Coronary artery (tissue), 2 donors: ENCODE data around the gene CD244.
"Not testable (repeated sequence)": the region's sequence is repeated elsewhere in the genome, so short reads cannot be mapped to it uniquely, and the experiment has no call there.

Experiments used
- DNase-seq: peaks from one replicate; pipeline ENCODE4 v3.0.0-alpha.2; 2017; ENCODE audit warnings: low spot score
- H3K27ac ChIP-seq, 2 donors: fragments of 200-600 bp; sonication (generic); one replicate each; pipeline ENCODE4 v1.5.1; 2016 to 2019
- H3K4me3 ChIP-seq: fragments of 200-600 bp; sonication (generic); 2 replicates; pipeline ENCODE4 v1.5.1; 2016; ENCODE audit warnings: mild to moderate bottlenecking, moderate library complexity
- TF ChIP-seq, protein P1 (sequence below): fragments of 200-600 bp; sonication (generic); IDR thresholded peaks from one replicate; pipeline ENCODE4 v1.5.1; 2019; ENCODE audit warnings: antibody characterized with exemption

Gene CD244

DNA sequence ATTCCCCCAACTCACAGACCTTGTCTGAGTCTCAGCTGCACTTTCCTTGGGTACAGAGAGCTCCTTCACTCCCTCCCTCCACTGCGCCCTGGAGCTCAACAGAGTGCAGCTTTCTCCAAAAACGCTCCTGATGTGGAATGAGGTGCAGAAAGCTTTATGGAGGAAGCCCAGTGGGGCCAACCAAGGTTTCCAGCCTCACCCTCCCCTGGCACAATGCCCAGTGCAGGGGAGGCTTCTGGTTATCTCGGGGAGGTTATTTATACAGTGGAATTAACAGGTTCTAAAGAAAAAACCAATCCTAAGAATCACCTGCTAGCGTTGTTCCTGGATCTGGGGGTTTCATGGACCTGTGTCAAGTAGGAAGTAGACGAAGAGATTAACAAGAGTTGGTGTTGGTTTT is 22.4 kb upstream of the CD244 start, which contains the start of gene ITLN1:
Gene ITLN1, minus strand, starts transcription at position 139 of the 400 bp plus-strand sequence. CDS start 303 bp downstream, outside the sequence.
- Histone ChIP-seq H3K4me3 (no peak within 1 kb of the TSS), H3K27ac (no peak within 1 kb of the TSS)
- no peak for DNase-seq
- TF ChIP-seq, protein P1, sequence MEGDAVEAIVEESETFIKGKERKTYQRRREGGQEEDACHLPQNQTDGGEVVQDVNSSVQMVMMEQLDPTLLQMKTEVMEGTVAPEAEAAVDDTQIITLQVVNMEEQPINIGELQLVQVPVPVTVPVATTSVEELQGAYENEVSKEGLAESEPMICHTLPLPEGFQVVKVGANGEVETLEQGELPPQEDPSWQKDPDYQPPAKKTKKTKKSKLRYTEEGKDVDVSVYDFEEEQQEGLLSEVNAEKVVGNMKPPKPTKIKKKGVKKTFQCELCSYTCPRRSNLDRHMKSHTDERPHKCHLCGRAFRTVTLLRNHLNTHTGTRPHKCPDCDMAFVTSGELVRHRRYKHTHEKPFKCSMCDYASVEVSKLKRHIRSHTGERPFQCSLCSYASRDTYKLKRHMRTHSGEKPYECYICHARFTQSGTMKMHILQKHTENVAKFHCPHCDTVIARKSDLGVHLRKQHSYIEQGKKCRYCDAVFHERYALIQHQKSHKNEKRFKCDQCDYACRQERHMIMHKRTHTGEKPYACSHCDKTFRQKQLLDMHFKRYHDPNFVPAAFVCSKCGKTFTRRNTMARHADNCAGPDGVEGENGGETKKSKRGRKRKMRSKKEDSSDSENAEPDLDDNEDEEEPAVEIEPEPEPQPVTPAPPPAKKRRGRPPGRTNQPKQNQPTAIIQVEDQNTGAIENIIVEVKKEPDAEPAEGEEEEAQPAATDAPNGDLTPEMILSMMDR, result no peak

DNA sequence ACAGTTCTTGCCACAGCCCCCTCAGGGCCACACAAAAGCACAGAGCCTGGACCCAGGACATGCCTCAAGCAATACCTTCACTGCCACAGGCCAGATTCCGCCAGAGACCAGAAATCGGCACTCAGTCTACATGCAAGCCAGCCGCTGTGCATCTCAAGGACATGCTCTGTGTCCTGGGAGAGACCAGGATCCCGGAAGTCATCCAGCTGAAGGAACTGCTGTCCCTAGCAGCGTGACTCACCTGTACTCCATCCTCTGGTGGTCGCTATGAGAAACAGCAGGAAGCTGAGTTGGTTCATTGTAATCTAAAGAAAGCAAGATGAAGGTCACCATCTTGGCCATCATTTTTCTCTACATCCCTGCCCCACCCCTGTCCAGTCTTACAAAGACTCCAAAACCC is 21.9 kb upstream of the CD244 start:
- no peak overlapping the region for H3K27ac ChIP-seq
- no peak overlapping the region for H3K4me3 ChIP-seq
- TF ChIP-seq, protein P1, result no peak
- DNase-seq, result no peak

DNA sequence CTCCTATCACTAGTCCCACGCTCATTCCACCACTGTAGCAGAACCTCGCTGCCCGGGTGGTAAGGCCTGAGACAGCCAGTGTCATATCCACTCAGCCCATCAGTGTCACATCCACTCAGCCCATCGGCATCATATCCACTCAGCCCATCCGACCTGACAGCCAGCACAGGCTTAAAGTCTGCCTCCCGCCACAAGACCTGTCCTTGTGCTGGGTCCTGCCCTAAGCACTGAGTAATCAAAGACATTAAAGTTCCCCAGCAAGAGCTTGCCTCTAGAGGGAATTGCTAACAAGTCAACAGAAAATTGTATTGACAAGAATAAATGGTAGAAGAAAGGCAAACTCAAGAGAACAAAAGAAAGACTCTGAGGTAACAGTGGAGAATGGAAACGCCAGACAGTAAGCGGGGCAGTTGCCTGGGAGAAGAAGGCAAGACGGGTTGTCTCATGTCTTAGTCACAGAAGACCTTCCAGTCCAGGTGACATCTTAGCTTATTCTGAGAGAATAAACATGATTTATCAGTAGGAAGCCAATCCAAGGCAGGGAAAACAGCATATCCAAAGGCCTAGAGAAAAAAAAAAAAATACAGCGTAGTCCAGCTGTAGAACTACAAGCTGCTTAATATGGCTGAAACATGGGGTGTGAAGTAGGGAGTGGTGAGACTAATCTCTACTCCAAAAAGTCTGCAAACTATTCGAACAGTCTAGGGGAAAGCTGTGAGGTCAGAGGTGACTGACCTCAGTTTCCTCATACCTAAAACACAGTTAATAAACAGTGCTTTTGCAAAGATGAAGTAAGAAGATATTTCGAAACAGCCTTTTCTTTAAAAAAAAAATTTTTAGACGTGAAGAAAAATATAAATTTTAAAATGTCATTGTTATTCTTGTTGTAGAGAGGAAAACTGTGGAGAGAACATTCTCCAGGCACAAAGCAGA is 21.2 kb upstream of the CD244 start:
- Histone ChIP-seq H3K27ac (no peak overlapping the region), H3K4me3 (no peak overlapping the region)
- no peak for DNase-seq
- TF ChIP-seq, protein P1, result no peak

DNA sequence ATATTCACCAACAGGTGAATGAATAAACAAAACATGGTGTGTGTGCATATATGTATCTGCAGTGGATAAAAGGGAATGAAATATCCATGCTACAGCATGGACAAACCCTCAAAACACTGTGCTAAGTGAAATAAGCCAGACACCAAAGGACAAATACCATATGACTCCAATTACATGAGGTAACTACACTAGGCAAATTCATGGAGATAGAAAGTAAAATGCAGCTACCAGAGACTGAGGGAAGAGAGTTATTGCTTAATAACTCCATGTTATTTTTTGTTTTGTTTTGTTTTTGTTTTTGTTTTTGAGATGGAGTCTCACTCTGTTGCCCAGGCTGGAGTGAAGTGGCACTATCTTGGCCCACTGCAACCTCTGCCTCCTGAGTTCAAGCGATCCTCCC is 19.9 kb upstream of the CD244 start:
- DNase-seq, result no peak
- TF ChIP-seq, protein P1, result no peak
- Histone ChIP-seq H3K4me3 (no peak overlapping the region), H3K27ac (no peak overlapping the region)

DNA sequence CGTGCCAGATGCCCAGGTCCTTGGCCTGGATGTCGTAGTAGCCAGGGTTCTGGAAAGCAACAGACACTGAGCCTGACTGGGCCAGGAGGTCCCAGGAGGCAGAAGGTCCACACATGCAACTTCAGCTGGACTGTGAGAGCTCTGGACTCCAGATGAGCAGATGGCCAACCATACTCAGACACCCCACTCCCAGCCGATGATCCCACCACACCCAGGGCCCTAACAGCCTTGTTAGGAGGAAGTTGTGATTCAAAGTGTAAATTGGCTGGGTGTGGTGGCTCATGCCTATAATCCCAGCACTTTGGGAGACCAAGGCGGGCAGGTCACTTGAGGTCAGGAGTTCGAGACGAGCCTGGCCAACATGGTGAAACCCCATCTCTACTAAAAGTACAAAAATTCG is 18.6 kb upstream of the CD244 start:
- not testable (repeated sequence) for DNase-seq, H3K4me3 ChIP-seq, H3K27ac ChIP-seq

DNA sequence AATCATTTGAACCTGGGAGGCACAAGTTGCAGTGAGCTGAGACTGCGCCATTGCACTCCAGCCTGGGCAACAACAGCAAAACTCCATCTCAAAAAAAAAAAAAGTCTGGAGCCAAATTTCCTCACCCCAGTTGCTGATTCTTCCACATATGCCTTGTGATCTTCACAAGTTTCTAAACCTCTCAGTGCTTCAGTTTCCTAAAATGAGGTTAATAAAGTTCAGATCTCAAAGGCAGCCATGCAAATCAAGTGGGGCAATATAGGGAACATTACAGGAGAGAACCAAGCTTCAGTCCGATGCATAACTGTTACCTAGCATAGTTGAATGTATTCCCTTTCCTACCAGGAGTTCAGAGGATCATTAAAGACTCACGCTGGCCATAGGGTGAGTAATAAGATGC is 17.5 kb upstream of the CD244 start:
- TF ChIP-seq, protein P1, result no peak
- Histone ChIP-seq H3K4me3 (no peak overlapping the region), H3K27ac (no peak overlapping the region)
- no peak for DNase-seq

DNA sequence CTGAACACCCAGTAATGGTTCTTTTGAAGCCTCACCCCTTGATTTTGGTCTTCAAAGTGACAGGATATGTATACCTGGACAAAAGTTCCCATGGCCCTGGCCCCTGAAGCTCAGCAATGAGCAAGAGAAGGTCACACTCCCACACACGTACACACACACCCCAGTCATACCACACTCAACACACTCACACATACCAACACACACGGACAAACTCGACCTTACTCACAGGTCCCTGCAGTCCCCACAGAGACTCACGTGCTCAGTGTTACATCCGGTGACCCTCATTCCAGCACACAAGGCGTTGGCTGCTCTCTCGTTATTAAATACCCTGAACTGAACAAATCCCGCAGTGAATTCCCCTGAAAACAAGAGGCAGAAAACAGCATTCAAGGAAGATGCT is 16.4 kb upstream of the CD244 start:
- no peak overlapping the region for H3K4me3 ChIP-seq
- no peak for DNase-seq
- TF ChIP-seq, protein P1, result no peak

More for the DNA sequence above, 16.4 kb upstream of the CD244 start:
- H3K27ac ChIP-seq, result no peak overlapping the region
